GM18868 (cell line): ENCODE measurements around the gene NELFA.

ENCODE experiments used
- ATAC-seq: cut with Tn5 transposase; IDR thresholded peaks from one replicate; pipeline ENCODE4 v1.9.1; 2021; ENCODE audit warnings: mild to moderate bottlenecking, moderate library complexity; ENCODE audit not compliant: unreplicated experiment

The NELFA gene

DNA sequence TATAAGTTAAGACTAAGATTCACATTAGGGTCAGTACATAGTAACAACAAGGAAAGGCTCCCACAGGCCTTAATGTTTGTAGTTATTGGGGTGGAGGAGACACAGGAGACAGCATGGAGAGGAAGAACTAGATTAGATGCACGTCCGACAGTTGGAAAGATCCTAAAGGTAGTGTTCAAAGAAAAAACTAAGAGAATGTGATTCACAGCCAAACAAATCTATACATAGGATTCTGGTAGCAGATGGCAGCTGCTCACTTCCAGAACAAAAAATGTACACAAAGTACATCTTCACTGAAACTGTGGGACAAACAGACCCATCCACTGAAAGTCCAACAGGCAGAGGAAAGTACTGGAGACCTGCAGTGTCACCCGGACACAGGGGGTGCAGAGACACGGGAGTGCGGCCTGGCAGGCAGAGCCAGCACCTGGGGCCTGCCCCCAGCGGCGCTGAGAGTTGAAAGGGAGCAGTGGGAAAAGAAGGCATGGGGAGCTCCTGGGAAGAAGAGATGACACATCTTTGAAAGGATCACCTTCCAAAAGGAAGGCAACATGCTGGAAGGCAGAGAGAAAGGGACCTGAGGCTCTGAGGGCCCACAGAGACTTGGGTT is 40.0 kb downstream of the NELFA start:
- ATAC-seq: no peak

DNA sequence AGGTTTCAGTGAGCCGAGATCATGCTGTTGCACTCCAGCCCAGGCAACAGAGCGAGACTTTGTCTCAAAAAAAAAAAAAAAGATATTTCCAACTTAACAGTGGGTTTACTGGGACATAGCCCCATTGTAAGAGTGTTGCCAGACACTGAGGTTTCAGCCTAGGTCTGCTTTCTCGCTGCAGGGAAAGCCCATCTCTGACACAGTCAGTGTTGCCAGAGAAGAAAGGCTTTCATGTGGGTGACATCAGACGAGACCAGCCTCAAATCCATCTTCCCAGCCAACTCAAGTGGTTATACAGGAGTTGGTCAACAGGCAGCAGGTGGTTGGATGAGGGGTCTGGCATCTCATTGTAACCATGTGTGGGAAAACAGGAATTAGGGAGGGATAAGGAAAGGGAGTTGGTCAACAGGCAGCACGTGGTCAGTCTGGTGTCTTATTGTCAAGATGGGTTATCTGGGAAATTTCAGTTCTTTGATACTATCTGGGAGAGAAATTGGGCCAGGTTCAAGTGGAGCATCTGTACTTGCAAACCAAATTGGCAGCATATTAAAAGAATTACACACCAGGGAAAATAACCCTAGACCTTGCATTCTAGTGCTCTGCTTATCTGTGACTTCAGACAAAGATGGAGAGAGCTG is 41.1 kb downstream of the NELFA start:
- ATAC-seq: no peak

DNA sequence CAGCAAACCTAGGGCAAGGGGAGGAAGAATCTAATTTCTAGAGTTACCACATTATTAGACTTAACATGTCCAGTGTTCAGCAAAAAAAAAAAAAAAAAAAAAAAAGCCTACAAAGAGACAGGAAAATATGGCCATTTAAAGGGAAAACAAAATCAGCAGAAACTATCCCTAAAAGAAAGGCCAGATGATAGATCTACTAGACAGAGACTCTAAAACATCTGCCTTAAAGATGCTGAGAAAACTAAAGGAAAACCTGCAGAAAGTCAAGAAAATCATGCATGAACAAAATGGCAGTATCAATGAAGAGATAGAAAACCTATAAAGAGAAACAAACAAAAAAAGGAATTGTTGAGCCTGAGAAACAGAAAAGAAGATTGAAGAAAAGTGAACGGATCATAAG is 43.8 kb downstream of the NELFA start:
- no peak for ATAC-seq

DNA sequence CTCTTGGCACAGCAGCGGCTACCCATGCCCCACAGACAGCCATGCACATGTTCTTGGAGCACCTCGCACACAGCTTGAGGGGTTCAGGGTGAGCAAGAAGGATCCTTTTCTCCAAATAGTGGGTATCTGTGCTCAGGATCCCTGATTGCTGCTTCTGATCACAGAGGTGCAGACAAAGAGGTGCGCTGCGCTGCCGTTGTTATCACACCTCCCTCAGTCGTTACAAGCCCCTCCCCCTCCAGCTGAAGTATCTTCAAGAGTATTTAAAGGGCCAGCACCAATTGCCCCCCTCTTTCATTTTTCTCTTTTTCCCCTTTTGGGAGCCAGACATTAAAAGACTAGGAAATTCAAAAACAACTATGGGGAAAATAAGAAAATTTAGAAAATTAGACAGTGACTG is 44.3 kb downstream of the NELFA start:
- no peak for ATAC-seq

DNA sequence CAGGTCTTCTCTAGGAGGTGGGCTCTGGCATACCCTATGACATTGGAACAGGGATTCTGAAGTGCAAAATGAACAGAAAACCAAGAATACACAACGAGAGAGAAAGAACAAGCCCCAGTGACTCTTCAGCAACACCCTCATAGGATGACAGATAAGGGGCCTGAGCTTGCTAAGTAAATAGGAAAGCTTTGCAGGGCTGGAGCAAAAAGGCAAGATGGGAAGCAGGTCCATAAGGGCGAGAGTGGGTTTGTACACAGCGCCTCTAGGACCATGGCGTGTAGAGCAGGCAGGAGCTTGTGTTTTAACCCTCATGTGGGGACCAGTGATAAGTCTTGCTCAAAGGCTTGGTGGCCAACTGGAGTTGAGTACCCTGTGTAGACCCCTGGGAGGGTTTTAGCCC is 45.8 kb downstream of the NELFA start:
- no peak for ATAC-seq

DNA sequence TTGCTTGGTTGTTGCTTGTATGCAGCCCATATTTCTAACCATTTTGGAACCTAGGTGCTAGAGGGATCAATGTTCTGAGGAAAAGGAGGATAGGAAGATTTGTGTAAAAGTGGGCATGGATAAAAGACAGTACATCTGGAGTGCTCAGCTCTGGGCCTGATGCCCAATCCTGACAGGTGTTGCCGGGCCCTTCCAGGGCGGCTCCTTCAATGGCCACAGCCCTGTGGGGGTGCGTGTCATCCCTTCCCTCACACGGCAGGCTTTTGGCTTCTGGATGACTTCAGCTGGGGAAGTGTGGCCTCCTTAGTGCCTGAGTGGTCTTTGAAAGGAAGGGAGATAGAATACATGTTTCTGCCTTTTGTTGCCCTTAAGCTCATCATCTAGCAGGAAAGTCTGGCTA is 47.2 kb downstream of the NELFA start:
- ATAC-seq: no peak

DNA sequence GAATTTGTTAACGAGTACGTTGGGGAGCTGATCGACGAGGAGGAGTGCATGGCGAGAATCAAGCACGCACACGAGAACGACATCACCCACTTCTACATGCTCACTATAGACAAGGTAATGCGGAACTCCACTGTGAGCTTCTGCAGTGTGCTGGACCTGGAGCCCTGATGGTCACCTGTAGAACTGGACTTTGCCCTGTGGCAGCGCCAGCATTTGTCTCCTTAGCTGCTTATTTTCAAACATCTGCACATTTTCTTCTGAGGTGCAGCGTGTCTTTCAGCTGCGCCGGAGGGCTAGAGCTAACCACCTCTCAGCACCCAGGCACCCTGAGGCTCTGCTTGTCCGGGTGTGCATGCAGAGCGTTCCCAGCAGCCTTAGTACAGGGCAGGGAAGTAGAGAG is 47.7 kb downstream of the NELFA start:
- no peak for ATAC-seq

DNA sequence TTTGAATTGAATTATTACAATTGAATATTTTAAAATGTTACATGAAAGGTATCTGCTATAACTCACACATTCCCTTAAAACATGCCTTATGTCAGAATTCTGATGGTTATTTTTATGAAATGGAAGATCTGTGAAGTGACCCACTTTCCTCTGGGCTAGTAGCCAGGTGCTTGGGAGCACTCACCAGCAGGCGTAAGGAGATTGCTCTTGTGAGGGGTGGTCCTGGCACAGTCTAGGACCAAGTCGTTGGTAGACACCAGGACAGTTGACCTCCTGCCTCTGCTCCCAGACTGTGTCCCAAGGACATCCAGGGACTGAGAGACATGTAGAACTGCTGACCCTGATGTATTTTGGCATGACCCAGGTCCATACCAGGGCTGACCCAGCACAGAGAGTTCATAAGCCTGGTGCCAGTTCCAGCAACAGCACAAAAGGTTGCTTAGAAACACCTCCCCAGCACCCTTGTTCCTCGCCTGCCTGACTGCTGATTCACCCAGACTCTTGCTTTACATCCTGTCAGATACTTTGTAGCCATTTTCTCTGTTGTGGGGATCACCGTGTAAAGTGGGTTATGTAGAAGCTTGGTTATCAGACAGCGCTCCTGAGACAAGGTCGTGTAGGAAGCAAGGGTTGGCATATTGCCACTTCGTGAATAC is 48.5 kb downstream of the NELFA start:
- ATAC-seq: no peak

DNA sequence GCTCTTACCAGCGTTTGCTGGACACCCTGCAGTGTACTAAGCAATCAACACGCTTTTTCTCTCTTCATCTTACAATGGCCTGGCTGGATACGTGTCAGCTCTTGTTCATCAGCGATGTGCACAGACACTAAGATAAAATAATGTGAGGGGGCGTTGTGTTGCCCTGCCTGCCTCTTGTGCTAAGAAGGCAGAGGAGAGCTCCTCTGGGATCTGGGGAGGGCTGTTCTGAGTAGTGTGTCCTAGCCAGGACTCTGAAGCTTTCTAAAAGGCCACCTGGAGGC is 49.7 kb downstream of the NELFA start:
- no peak for ATAC-seq

DNA sequence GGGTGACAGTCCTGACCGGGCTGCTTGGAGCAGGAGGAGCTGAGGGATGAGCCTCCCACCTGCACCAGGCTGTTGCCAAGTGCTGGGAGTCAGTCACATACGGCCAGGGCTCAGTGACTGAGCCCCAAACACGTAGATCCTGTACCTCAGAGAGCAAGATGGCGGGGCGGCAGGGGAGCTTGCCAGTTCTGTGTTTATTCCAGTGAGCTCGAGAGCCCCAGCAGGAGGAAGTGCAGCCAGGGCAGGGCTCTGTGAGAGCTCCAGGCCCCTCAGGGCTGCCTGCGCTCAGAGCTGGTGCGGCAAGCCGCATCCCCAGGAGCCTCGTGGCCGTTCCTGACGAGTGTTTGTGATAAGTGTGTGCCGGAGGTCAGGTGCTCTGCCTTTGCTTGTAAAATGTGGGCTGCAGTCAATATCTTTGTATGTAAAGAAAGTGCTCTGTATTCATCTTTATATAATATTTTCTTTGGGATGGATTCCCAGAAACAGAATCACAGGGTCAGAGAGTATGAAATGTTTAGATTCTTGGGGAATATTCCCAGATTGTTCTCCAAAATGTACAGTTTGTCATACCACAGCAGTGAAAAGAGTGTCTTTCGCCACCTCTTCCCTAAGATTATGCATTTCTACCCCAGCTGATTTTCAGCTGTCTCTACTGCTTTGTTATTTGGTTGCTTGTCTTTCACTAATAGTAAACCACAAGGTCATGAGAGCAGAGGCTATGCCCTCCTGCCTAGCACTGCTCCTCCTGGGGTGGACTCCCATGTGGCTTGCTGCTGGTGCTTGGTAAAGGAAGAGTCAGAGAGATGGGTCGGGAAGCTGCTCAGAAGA is 50.3 kb downstream of the NELFA start:
- no peak for ATAC-seq

DNA sequence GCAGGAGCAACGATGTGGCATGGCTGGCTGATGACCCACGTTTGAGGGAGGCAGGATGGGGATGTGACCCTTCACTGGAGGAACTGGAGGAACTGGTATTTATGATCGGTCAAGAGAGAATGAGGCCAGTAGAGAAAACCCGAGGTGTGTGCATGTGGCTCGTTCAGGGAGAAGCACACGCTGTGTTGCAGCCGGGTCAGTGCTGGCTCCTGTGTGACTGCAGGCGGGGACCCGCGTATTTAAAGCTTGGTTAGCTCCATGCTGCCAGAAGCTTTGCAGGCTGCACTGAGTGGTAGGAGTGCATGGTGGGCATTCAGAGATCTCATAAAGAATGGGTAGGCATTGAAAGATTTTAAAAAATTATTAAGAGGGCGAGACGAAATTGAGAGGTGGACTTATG is 52.1 kb downstream of the NELFA start:
- no peak for ATAC-seq

DNA sequence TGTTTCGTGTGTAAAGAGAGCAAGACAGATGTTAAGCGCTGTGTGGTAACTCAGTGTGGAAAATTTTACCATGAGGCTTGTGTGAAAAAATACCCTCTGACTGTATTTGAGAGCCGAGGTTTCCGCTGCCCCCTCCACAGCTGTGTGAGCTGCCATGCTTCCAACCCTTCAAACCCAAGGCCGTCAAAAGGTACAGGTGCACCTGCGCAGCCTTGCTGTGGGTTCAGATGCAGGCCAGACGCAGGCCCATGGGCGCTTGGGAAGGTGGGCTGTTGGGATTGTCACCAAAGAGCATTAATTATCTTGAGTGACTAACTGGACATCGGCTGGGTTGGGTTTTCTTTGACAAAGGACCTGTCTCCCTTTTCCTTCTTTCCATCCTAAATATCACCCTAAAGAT is 55.4 kb downstream of the NELFA start:
- no peak for ATAC-seq

DNA sequence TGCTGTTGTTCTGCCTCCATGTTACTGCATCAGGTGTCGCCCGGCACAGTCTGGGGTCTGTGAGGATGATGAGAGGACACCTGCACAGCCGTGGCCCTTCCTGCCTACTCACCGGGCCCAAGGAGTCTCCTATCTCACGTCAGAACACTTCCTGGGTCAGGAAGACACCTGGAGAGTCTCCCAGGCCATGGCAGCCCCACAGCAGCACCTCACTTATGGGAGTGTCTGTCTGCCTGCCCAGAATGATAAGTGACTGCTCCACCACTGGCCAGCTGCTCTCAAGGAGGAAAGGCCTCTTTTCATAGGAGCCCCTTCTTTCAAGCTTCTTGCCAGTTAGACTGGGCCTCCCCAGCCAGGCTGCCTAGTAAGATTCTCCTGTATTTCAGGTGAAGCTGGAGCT is 56.1 kb downstream of the NELFA start:
- no peak for ATAC-seq

DNA sequence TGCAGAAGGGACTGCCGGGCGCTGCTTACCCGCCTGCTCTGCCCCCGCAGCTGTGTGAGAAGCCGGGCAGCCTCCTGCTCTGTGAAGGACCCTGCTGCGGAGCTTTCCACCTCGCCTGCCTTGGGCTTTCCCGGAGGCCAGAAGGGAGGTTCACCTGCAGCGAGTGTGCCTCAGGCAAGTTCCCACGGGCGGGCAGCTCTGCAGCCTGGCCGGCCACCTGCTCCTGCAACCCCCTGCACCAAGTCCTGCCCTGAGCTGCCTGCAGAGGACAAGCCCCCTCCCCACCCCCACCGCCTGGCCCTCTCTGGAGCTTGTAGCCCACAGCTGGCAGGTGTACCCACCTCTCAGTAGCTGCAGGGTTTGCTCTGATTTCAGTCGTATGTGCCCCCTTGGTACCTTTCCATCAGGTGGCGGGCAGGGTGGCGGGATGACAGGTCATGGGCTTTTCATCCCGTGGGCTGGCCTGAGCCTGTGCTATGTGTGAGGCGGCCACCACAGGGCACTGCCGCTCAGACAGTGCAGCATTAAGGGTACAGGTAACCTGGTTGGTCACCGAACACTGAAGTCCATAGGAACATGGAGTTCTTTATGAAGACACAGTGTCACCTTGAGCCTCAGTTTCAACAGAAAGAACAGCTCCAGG is 56.6 kb downstream of the NELFA start:
- ATAC-seq: no peak

DNA sequence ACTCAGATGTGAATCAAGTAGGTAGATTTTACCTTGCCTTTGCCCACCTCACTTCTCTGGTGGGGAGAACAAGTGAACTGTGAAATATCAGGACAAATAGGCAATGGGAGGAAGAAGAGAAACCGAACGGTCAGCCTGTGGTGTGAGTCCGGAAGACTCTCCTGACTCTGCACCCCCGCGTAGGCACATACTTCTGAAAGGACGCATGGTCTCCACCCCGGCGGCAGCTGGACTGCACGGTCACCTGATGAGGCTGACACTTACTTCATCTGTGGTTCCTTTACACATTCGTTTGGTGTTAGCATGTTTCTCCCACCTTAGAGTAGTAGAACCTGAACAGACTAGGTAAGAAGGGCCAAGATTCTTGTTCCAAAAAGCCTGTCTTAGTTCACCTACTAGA is 58.4 kb downstream of the NELFA start:
- ATAC-seq: no peak

DNA sequence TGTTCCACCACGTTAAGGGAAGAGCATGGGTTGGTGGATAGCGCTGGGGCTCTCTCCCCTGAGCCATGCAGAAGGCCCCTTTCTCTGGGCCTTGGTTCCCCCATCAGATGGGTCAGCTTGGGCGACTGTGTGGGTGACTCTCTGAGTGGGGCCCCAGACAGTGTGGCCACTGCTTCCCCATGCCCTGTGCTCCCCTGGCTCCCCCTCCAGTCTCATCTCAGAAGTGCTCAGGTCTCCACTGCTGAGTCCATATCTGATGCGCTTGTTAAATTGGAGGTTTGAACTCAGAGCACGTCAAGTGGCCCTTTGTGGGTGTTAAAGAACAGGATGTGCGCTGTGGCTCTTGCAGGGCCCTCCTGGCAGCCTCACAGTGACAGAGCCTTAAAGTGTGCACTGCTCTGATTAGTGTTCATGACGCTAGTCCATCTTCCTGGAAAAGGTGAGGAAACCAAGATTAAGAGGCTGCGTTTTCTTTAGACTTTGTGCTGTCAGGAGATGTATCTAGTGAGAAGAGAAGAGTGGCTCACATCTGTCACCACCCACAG is 59.8 kb downstream of the NELFA start:
- ATAC-seq: no peak

DNA sequence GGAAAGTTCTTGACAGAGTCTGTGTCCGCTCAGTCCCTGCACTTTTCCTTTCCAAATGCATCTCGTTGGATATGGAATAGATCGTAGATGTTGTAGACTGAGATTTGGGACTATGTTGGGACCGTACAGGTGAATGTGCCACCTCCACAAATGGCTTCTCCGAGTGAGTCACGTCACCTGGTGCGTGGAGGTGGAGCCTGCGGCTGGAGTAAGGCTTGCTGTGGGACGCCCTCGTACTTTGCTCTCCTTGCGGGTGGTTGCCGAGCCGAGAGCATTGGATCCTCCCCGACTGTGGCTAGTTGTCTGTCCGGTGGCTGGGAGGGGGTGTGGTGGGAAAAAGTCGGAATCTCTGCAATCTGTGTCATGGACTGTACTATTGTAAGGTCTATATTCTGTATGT is 60.5 kb downstream of the NELFA start:
- no peak for ATAC-seq

DNA sequence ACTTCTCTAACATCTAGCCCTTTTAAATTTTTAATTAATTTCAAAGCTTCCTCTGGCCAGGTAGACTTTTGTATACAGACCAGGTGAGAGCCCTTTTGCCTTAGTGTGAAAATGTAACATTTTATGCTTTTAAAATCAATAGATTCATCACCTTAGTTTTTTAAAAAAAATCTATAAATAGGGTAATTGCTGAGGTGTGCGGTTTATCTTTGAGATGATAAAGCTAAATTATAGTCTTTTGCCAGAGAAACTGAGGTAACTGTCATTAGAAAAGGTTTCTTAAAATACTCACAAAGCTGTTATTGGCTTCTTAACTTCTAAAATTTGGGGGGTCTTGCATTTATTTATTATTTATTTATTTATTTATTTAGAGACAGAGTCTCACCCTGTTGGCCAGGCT is 62.9 kb downstream of the NELFA start:
- ATAC-seq: no peak

DNA sequence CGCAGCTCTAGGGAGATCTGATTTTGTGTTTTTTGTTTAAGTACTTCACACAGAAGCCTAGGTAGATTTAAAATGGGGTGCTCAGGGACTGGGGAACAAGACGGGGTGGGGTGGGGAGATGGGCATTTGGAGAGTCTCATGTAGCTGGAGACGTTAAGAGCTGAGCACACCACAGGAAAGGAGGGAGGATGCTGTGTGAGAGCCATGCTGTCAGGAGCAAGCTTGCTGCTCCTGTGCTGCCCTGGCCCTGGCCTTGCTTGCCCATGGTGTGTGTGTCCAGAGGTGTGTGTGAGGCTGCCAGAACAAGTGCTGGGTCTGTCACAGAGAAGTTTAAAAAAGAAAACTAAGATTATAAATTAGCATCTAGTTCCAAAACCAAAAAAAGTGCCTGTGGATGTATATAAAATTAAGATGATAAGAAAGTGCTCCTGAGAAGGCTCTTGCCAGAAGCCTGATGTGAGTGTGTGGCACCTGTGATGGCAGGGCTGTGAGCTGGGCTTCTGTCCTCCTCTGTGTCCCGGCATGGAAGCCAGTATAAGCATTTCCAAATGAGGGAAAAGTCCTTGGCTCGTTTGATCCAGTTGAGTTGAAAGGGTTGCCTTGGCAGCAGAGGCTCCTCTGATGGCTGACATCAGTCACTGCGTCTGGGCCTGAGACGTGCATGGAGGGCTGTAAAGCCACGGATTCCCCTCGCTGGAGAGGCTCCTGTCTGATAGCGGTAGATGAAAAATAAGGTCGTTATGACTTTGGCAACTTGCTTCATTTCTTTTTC is 63.5 kb downstream of the NELFA start:
- ATAC-seq: no peak

DNA sequence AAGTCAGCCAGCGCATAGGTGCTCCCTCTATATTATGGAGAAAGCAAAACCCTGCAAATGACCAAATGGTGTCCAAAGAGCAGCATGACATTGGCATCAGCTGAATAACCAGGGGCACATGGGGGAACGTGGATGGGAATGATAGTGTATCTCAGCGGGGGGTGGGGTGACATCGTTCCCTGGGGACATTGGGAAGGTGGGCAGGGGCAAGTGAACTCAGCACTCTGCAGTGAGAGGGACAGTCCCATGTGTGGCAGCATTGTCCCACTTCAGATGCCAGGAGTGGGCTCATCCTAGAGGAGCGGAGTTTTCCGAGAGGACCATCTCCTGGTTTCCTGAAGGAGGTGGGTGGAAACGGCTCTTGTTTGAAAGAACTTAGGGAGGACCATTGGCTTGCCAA is 64.8 kb downstream of the NELFA start:
- no peak for ATAC-seq

DNA sequence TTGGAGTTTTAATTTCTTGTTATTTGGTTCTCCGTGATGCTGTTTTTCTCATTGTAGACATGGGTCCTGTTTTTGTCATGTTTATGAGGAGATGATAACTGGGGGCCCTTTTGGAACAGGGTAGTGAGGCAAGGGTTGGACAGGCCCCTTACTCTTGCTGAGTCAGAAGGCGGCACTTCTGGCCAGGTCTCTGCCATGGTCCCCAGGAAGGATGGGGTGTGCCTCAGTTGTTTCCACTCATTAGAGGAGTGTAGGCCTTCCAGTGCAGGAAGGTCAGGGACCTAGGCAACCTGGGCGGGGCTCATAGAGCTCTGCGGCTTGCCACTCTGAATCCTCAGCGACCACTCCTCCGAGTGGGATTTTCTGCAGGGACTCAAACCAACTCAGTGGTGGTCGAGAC is 68.2 kb downstream of the NELFA start:
- no peak for ATAC-seq
